GM18519 (cell line): ENCODE results near the gene SIPA1L3.

Experiments
- ATAC-seq: cut with Tn5 transposase; IDR thresholded peaks from one replicate; pipeline ENCODE4 v1.9.1; 2021; ENCODE audit warnings: mild to moderate bottlenecking, moderate library complexity; ENCODE audit not compliant: unreplicated experiment, low FRiP score

The SIPA1L3 gene

DNA sequence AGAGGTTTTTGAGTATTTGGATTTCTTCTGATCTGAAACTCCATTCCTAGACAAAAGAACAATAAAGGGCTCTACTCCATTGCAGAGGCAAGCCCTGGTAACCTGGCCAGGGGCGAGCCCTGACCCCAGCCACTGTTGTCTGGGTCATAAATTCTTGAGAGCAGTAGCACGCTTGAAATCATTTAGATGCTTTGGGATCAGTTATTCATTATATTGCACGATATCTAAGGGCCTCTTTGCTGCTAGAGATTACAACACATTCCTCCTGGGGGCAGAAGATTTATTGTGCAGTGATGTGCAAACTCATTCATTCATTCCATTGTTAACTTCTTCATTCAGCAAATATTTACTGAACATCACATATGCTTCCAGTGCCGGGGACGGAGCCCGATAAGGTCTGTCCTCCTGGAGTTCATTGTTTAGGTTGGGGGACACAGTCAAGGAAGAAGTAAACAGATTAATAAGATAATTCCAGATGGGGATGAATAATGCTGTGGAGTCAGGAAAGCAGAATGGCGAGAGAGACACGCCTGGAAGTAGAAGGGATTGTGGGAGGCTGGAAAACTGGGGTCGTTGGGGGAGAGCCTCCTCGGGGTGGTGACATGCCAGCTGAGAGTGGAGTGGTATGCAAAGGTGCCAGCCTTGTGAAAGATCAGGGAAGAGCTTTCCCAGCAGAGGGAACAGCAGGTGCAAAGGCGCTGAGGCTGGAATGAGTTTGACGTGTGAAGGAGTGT lies 34.9 kb downstream of the SIPA1L3 start:
- no peak for ATAC-seq

DNA sequence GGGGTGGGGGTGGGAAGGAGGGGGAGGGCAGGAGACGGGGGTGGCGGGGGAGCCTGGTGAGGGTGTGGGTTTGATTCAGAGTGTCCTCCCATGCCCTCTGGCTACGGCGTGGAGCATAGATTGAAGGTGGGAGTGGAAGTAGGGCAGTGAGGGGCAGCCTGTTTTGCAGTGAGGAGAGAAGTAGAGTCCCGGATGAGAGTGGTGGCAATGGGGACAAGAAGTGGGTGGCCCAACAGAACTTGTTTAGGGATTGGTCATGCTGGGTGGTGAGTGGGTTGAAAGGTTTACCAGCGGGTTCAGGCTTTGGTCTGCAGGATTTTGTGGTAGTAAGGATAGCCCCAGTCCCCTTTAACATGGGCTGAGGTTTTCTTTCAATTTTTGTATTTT lies 35.5 kb downstream of the SIPA1L3 start:
- ATAC-seq = no peak

DNA sequence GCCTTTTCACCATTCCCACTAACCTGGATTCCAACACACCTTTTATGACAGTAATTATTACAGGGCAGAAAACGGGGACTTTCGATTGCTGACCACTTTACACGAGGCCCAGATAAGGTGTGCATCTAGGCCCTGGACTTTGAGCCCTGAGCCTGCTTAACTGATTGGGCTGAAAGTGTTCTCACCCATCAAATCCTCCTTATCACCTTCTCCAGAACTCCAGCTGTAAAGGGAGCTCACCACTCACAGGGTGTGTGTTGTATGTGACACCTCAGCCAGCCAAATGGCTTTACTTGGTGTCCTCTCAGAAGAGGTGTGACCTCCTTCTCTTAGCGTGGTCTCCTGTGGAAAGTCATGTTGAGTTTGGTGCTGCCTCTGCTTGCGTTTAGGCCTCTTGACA lies 36.5 kb downstream of the SIPA1L3 start:
- ATAC-seq = no peak

DNA sequence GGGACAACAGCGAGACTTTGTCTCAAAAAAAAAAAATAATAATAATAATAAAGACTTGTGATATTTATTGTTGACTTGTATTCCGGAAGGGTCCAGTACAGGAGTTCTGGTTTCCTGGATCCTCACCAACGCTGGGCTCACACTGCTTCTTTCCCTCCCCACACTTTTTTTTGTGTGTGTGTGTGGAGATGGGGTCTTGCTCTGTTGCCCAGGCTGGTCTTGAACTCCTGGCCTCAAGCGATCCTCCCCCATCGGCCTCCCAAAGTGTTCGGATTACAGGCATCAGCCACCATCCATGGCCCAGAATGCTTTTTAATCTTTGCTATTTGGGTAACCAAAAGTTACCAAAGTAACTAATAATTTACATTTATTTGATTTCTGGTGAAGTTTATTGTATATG lies 39.1 kb downstream of the SIPA1L3 start:
- ATAC-seq = no peak

DNA sequence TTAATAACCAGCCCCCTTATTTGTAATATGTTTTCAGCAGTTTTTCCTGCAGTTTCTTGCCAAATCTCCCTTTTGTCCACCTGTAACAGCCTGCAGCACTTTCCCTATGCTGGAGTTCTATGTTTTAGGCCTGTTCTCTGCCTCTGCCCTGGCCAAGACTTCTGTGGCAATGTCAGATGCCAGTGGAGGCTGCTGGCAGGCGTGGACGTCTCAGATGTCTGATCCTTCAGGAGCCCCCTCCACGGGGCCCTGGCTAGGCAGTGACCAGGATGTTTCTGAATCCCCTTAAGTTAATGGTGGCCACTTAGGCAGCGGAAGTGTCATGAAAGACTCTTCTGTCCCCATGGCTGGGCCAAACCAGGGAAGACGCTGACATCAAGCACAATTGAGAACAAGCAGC lies 40.8 kb downstream of the SIPA1L3 start:
- ATAC-seq = no peak

DNA sequence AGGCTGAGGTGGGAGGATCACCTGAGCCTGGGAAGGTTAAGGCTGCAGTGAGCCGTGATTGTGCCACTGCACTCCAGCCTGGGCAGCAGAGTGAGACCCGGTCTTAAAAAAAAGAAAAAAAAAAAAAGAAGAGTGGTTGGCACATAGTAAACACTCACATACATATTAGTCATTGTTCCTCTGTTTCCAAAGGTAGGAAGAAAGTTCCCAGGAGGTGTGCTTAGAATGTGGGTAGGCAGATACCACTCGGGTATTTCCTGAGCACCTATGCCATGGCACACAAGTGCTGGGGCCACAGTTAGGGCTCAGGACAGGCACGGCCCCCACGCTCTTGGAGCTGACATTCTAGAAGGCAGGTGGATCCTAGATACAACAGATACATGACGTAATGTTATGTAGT lies 41.4 kb downstream of the SIPA1L3 start:
- ATAC-seq = no peak

DNA sequence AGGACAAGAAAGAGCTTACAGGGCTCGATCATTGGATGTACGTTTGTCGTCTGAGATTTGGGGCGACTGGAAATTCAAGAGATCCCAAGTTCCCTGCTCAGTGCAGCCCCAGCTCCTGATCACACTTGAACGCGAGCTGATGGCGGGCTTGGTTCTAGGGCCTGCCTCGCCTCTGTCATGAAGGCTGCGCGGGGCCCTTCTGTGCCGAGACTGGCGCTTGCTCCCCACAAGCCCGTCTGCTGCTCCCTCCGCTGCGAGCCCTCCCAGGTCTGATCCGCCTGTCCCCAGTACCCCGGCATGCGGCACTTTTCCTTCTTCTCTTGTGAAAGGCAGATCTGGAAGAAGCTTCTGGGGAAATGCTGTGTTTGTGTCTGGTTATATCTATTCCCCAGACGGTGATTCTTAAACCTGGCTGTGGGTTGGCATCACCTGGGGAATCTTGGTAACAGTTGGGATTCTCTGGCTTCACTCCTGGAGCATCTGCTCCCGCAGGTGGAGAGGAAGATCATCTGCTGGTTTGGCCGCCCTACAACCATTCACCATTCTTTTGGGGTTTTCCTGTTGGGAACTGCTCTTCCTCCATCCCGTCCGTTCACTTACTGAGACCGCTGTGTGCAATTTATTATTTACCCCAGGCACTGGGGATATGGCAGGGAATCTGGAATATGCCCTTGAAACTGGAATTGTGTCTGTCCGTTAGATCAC lies 43.6 kb downstream of the SIPA1L3 start:
- ATAC-seq = no peak

DNA sequence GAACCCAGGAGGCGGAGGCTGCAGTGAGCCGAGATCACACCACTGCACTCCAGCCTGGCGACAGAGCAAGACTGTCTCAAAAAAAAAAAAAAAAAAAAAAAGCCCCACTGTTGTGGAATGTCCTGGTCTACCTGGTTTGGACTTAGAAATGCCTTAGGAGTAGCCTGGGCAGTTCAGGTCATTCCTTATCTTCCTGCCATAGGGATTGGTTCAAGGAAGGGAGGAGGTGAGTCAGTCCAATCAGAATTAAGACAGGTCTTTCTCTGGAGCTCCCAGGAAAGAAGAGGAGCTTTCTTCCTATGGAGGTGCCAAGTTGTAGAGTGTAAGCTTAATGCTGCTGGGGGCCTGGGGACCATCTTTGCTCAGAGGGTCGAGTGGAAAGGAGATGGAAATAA lies 44.8 kb downstream of the SIPA1L3 start:
- no peak for ATAC-seq

DNA sequence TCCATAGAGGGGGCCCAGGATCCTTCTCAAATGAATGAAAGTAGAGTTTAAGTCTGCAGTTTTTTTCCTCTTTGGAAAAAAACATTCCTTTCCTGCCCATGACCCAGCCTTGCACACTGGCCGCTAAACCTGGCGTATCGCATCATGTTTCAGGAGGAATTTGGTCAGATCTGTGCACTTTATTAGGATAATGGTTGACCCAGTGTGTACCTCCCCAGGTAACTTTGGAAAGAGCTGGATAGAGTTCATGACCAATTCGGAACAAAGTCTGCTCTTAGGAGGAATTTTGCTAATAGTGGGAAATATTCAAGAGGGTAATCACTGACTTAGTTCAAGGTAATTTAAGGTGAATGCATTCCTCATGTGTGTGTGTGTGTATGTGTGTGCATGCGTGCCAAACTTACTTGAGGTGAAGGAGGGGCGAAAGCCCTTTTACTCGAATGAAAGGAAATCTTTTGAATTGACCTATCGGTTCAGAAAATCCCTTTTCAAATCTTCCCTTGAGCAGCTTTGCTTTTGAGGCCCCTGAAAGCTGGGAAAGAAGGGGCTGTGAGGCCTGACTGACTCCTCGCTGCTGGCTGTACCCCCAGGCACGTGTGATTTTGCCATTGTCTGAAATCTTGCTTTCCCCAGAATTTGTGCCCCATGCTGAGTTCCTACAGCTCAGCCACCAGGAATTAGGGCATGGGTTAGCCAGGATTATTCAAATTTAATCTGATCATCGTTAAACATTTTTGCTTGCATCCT lies 46.3 kb downstream of the SIPA1L3 start:
- no peak for ATAC-seq

DNA sequence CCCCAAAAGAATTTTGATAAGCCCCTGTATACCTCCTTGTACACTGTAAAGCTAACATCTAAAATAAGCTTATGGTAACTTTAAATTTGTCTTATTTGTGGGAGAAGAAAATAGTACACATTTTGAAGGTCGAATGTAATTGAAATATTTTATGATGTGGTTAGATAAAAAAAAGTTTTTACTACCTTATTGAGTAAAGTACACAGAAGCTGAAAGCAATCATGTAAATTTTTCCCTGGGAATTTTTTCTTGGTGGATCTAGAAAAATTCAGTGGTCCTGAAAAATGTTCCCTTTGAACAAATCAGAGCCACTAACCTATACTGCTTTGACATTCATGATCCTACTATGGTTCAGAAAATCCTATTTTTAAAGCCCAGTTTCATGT lies 46.9 kb downstream of the SIPA1L3 start:
- no peak for ATAC-seq

DNA sequence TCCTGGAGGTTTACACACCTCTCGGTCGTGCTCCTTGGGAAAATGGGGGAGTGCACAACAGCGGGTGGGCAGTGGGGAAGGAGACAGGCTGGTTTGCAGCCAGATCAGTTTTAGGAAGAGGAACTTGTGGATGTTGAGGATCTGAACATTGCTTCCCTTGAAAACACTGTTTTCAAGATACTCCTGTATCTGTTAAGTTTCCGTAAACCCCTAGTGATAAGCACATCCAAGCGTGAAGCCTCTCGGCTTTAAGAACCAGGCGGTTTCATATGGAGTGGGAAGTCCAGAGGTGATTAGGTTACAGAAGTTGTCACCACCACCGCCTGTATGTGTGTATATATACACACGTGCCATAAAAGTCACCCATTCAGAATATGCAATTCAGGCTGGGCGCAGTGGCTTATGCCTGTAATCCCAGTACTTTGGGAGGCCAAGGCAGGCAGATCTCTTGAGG lies 47.4 kb downstream of the SIPA1L3 start:
- no peak for ATAC-seq

DNA sequence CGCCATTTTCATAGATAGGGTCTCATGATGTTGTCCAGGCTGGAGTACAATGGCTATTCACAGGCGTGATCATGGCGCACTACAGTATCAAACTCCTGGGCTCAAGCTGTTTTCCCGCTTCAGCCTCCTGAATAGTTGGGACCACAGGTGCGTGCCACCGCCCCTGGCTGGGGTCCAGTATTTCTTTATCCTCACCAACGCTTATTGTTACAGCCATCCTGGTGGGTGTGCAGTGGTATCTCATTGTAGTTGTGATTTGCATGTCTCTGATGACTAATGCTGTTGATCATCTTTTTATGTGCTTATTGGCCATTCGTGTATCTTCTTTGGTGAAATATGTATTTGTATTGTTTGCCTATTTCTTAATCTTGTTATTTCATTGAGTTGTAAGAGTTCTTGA lies 49.0 kb downstream of the SIPA1L3 start:
- no peak for ATAC-seq

DNA sequence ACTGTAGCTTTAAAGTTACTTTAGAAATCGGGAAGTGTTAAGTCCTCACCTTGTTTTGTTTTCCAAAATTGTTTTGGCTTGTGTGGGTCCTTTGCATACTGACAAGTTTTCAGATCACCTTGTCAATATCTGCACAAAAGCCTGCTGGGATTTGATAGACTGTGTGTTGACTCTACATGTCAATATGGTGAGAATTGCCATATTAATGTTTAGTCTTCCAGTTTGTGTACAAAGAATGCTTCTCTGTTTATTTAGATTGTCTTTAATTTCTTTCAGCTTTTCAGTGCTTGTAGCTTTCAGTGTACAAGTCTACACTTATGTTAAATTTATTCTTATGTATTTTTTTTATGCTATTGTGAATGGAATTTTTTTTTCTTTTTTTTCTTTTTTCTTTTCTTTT lies 50.2 kb downstream of the SIPA1L3 start:
- no peak for ATAC-seq

DNA sequence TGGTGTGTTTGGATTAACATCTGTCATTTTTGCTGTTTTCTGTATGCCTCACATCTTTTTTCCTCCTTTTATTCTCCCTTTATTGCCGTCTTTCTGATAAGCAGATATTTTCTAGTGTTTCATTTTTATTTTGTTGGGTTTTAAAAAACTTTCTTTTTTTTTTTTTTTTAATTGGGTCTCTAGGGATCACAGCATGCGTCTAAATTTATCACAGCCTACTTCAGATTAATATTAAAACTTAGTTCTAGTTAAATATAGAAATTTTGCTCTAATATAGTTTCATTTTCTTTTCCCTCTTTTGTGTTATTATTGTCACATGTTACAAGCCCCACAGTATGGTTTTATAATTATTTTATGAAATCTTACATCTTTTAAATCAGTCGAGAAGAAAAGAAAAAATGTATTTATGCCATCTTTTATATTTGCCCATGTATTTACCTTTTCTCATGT lies 52.7 kb downstream of the SIPA1L3 start:
- ATAC-seq = no peak

DNA sequence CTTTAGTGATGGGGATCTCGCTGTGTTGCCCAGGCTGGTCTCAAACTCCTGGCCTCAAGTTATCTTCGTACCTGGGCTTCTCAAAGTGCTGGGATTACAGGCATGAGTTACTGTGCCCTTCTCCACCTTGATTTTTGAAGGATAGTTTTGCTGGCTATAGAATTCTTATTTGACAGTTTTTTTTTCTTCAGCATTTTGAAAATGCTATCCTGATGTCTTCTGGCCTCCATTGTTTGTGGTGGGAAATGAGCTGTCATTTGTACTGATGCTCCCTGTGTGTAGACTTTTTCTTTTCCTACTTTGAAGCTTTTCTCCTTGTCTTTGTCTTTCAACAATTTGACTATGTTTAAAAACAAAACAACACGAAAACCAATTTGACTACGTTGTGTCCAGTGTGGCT lies 54.2 kb downstream of the SIPA1L3 start:
- no peak for ATAC-seq

DNA sequence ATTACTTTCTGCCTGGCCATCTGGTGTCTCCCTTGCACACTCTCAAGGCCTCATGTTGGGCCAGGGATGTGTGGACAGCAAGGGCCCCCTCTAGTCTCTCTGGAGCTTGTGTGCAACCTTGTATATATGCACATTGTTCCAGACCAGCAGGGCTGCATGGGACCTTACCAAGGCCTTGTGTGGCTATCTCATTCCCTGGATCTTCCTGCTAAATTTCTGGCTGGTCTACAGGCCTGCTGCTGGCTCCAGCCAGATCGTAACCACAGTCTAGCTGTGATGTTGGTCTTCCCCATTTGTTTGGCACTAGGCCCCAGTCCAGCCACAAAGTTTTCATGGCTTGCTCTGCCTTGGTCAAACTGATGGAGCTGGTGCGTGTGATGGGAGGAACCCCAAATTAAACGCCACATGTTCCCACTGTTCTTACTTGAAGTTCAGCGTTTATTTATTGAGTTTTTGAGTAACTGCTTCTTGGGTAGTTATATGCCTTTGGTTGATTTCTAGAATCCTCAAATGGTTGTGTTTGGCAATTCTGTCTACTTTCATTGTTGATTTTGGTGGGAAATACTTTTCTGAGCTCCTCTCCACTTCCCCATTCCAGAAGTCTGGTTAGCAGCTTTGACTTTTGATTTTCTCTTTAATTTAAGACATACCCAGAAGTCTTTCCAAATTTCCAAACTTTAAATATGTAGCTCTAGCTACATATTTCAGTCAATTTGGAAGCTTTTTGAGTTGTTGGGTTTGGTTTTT lies 56.4 kb downstream of the SIPA1L3 start:
- ATAC-seq = no peak

DNA sequence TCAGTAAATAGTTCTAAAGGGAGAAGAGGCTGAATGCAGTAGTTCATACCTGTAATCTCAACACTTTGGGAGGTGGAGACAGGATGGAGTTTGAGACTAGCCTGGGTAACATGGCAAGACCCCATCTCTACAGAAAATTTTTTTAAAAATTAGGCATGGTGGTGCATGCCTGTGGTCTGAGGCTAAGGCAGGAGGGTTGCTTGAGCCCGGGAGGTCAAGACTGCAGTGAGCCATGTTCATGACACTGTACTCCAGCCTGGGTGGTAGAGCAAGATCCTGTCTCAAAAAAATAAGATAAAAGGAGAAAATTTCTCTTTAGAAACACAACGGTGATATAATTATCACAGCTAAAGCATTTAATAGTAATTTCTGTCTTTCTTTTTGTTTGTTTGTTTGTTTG lies 57.1 kb downstream of the SIPA1L3 start:
- ATAC-seq = no peak

DNA sequence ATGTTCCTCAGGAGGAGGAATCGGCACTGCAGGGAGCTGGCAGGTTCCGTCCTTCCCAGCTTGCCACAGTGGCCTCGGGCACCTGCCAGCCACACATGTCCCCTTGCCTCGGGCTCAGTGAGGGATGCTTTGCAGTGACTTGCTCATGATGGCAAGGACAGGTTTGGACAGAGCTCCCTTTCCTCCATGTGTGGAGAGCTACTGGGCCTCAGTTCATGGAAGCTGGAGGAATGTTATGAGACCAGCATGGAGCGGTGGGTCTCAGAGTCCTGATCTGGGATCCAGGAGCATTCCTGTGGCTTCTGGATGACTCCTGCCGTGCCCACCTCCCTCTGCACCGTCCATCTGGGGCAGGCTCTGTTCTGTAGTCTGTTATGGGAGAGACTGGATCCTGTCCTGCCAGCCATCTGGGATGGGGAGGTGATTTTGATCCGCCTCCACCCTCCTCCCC lies 59.2 kb downstream of the SIPA1L3 start:
- ATAC-seq = no peak

DNA sequence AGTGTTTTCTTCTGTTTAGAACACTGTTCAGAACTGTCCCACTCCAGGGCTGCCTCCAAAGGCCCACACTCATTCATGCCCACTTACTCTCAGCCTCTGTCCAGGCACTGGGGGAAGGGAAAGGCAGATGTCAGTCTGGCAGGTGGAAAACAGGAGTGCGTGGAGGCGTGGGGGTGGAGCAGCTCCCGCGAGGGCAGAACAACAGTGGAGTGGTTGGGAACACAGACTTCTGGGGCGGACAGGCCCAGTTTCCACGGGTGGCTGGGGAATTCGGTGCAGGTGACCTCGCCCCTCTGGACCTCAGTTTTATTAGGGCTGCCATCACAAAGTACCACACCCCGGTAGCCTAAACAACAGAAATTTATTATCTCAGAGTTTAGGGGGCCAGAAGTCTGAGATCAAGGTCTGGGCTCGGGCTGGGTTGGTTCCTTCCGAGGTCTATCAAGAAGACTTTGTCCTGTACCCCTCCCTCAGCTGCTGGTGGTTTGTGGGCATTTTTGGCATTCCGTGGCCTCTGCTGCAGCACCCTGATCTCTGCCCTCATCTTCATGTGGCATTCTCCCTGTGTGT lies 59.7 kb downstream of the SIPA1L3 start:
- ATAC-seq = no peak

DNA sequence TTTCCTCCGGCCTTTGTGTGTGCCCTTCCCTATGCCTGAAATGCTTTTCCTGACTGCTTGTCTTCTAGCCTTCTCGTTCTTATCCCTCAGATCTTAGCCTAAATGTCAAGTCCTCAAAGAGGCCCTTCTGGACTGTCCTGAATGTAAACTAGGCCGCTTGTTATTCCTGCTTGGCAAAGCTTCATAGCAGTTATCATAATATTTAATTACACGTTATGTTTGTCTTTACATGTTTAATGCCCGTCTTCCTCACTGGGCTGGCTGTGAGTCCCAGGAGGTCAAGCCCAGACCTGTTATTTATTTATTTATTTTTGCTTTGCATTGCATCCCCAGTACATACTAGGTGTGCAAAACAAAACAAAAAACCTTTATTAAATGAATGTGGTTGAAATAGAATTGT lies 62.7 kb downstream of the SIPA1L3 start:
- no peak for ATAC-seq
